ENCODE data around the gene AKAP8. TPM values are rescaled to one million over a fixed set of nuclear protein-coding genes. Genes with fewer than 3 reads are reported as not detected.

AKAP8 gene
- total RNA-seq, 4 donors from 2014 or later = 26.4 to 58.5 (median 55.9) TPM

DNA sequence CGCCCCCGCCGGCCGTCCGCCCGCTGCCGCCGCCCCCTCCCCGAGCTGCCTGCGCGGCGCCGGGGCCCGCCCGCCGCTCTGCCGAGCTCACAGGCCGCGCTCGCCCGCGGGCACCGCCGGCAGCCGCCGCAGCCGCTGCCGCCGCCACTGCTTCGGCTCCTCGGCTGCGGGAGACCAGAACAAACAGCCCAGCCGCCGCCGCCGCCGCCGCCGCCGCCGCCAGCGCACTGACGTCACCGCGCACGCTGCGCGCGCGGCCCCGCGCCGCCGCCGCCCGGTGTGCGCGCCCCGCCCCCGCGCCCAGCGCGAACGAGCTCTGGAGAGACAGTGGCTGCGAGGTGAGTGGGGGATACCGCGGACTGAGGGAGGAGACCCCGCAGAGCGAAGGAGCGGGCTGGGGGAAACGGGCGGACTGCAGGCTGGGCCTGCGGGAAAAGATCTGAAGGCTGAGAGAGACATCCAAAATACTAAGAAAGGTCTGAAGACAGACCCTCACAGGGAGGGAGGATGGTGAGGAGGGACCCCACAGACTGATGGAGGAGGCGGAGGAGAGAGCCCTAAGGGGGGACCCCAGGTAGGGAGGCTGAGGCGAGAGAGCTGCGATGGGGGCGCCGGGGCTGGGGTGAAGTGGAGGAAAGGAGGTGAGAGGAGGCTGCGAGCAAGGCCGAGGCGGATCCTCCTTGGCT lies 47.1 kb downstream of the AKAP8 start, which contains the start of gene BRD4:
TSS of gene BRD4 (minus strand) at position 229 of the 686 bp plus-strand sequence. CDS start 59,440 bp downstream, outside the sequence.
- H3K36me3 ChIP-seq = no peaks in the 10 kb centered on the region
- TF ChIP-seq POLR2A (IDR thresholded peaks at IDR 0.05) (peak; percentile 38 to 74), EP300 (IDR thresholded peaks at IDR 0.05) (peak in 1 of 2 donors; percentile 46)
- TF ChIP-seq, protein P1, sequence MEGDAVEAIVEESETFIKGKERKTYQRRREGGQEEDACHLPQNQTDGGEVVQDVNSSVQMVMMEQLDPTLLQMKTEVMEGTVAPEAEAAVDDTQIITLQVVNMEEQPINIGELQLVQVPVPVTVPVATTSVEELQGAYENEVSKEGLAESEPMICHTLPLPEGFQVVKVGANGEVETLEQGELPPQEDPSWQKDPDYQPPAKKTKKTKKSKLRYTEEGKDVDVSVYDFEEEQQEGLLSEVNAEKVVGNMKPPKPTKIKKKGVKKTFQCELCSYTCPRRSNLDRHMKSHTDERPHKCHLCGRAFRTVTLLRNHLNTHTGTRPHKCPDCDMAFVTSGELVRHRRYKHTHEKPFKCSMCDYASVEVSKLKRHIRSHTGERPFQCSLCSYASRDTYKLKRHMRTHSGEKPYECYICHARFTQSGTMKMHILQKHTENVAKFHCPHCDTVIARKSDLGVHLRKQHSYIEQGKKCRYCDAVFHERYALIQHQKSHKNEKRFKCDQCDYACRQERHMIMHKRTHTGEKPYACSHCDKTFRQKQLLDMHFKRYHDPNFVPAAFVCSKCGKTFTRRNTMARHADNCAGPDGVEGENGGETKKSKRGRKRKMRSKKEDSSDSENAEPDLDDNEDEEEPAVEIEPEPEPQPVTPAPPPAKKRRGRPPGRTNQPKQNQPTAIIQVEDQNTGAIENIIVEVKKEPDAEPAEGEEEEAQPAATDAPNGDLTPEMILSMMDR (IDR thresholded peaks at IDR 0.05) = no peak
- no peaks in the 10 kb centered on the region for H3K27me3 ChIP-seq
- 3 to 6% methylated on average over 17 to 45 of the region's 81 CpGs for WGBS, 2 donors
- no peaks in the 10 kb centered on the region for H3K9me3 ChIP-seq
- peak within 1 kb of the TSS; percentile 76 to 95 (median 78) for H3K4me3 ChIP-seq
- DNase-seq (ENCODE audit: low spot score in 2 of 2) = peak; percentile 47 to 51
- H3K27ac ChIP-seq = peak within 1 kb of the TSS; percentile 91 to 97 (median 96)
- H3K4me1 ChIP-seq = peaks cover 0 to 56% (median 35%) of the 10 kb centered on the region in 4 donors

DNA sequence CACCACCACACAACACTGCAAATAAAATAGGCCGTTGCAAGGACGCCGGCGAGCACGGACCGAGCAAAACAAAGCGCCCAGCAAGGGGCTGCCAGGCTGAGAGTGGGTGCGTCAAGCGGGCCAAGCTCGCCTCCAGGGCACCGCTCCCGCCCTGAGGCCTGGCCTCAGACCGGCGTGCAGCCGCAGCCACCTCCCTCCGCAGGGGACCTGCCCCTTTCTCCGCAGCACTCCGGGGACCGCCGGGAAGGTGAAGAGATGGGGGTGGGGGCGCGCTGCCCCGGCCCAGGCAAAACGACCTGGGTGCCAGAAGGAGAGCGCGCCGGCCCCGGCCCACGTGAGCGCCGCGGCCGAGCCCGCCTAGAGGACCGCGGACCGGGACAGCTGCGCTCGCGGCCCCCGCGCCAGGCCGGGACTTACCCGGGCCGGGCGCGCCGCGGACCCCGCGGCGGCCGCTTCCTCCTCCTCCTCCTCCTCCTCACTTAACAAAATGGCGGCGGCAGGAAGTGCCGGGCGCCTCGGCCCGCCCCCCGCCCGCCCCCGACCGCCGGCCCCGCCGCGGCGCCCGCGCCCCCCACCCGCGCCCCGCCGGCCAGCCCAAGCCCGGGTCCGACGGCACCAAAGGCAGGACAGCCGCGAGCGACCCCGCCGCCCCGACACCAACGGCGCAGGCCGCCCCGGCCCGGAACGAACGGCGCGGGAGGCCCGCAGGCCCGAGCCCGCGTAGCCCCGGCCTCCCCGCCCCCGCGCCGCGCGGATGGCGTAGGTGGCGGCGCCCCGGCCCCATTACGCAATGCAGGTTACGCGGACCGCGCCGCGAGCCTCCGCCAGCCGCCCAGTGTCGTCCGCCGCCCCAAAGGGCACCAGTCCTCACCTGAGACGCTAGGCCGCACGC lies 47.9 kb downstream of the AKAP8 start:
- no peaks in the 10 kb centered on the region for H3K27me3 ChIP-seq
- peaks cover 0 to 62% (median 43%) of the 10 kb centered on the region in 4 donors for H3K4me1 ChIP-seq
- peak overlapping the region; percentile 76 to 95 (median 78) for H3K4me3 ChIP-seq
- no peaks in the 10 kb centered on the region for H3K36me3 ChIP-seq
- WGBS, 2 donors = 0% methylated on average over 1 to 11 of the region's 122 CpGs
- DNase-seq (ENCODE audit: low spot score in 2 of 2) = peak in 1 of 2 donors; percentile 37
- H3K9me3 ChIP-seq = no peaks in the 10 kb centered on the region
- H3K27ac ChIP-seq = peak overlapping the region; percentile 91 to 97 (median 96)
- TF ChIP-seq, protein P1 (IDR thresholded peaks at IDR 0.05) = peak in 1 of 5 experiments; percentile 12
- TF ChIP-seq POLR2A (IDR thresholded peaks at IDR 0.05) = peak in 1 of 2 donors; percentile 12
- no peak for TF ChIP-seq EP300 (IDR thresholded peaks at IDR 0.05)

DNA sequence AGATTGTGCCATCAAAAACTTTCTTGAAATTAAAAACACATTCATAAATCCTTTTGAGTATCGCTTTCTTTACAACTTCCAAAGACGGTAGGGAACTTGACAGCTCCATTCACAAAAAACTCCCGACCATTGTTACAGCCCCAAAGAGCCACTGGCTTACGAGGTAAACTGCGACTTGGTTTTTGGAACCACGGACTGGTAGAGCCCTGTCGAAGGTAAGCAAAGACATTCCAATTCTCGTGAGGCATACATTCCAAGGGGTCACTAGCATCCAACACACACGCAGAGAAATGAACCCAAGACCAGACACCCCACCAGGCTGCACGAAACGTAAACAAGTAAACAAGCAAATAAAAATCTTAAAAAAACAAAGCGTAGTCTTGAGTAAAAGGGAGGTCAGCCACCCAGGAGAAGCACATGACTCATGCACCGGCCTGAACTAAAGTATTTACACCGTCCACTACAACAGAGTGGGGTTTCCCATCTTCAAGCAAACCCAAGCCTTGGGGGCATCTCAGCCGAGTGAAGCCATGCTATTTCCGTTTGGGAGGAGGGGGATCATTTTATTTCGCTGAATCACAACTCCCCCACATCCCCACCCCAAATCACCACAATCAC lies 48.7 kb downstream of the AKAP8 start:
- Histone ChIP-seq H3K36me3 (no peaks in the 10 kb centered on the region), H3K27ac (peak overlapping the region; percentile 91 to 97 (median 96)), H3K27me3 (no peaks in the 10 kb centered on the region), H3K4me3 (peak overlapping the region; percentile 76 to 95 (median 78)), H3K4me1 (peaks cover 0 to 65% (median 50%) of the 10 kb centered on the region in 4 donors), H3K9me3 (no peaks in the 10 kb centered on the region)
- 5% methylated on average over 17 of the region's 17 CpGs for WGBS, 2 donors
- TF ChIP-seq EP300 (IDR thresholded peaks at IDR 0.05) = peak in 1 of 2 donors; percentile 33
- TF ChIP-seq POLR2A (IDR thresholded peaks at IDR 0.05) = no peak
- DNase-seq (ENCODE audit: low spot score in 2 of 2) = no peak

DNA sequence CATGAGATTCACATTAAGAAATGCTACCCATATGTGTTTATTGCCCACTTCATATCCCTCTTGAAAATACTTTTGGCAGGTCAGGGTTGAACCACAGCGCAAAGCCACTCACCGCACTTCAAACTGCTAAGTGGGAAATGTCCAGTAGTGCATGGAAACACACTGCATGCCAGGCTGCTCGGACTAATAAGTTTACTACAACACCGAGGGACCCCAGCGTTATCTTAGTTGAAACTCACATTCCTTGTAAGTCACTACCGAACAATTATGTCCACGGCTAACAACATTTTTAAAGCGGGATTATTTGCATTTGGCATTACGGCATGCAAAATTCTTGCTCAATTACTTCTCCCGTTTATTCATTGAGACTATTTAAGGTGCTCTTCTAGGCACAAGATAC lies 51.3 kb downstream of the AKAP8 start:
- 47 to 53% methylated on average over 10 of the region's 10 CpGs for WGBS, 2 donors
- Histone ChIP-seq H3K4me3 (no peak overlapping the region), H3K27ac (no peak overlapping the region), H3K36me3 (no peaks in the 10 kb centered on the region), H3K9me3 (no peaks in the 10 kb centered on the region), H3K4me1 (peaks cover 3 to 84% (median 71%) of the 10 kb centered on the region in 4 donors), H3K27me3 (no peaks in the 10 kb centered on the region)
- DNase-seq (ENCODE audit: low spot score in 2 of 2) = no peak
- TF ChIP-seq EP300 (IDR thresholded peaks at IDR 0.05) (no peak), POLR2A (IDR thresholded peaks at IDR 0.05) (no peak)
- TF ChIP-seq, protein P1 (IDR thresholded peaks at IDR 0.05) = no peak

DNA sequence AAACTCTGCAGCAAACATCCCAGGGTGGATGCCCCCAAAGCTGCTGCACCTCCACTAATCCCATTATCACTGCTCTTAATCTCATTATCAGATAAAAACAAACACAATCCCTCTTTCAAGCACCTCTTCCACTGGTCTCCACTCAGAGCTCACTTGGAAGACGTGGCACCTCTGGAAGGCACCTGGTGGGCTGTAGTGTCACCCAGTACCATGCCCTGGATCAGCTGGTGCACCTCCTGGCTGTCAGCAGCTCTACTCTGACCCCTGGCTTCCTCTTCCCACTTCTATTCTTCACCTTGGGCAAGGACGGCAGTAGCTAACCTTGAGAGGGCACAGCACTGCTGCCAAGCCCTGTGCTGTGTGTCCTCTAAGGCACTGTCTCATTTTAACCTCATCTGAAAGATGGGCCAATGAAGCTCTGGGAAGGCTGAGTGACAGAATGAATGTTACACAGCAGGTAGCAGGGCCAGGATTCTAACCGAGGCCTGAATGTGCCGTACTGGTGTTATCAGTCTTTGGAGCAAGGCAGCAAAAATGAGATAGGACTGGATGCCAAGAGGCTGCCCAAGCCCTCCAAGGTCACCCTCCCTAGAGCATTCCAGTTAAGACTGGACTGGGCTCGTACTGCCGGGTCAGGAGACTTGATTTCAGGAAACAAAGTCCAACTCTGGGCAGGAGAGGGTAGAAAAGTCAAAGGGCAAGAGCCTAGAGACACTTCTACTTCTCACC lies 54.6 kb downstream of the AKAP8 start:
- Histone ChIP-seq H3K36me3 (no peaks in the 10 kb centered on the region), H3K9me3 (no peaks in the 10 kb centered on the region), H3K27ac (peak overlapping the region in 3 of 4 donors; percentile 32 to 86 (median 79)), H3K4me1 (peaks cover 3 to 97% (median 83%) of the 10 kb centered on the region in 4 donors), H3K27me3 (no peaks in the 10 kb centered on the region), H3K4me3 (no peak overlapping the region)
- TF ChIP-seq, protein P1 (IDR thresholded peaks at IDR 0.05) = no peak
- TF ChIP-seq POLR2A (IDR thresholded peaks at IDR 0.05) = no peak
- no peak for TF ChIP-seq EP300 (IDR thresholded peaks at IDR 0.05)
- DNase-seq (ENCODE audit: low spot score in 2 of 2) = no peak
- WGBS, 2 donors = 26 to 28% methylated on average over 6 of the region's 6 CpGs

All from tibial nerve (tissue), 4 donors.